SU-DHL-6 (cell line): ENCODE data around the gene EIF3B.

Source experiments
- EZH2phosphoT487 ChIP-seq: fragments of 200-600 bp; sonication (generic), shearing (Covaris generic); conservative IDR thresholded peaks from 2 replicates; pipeline ENCODE4 v1.6.1; 2018; ENCODE audit warnings: mild to moderate bottlenecking, antibody characterized with exemption, low read length, moderate library complexity, mixed read lengths
- TF ChIP-seq, protein P1 (sequence below): fragments of 200-600 bp; sonication (generic); IDR thresholded peaks from one replicate; pipeline ENCODE4 v1.5.1; 2017; ENCODE audit warnings: antibody characterized with exemption, mild to moderate bottlenecking, low read length, moderate library complexity; ENCODE audit not compliant: insufficient read depth, poor library complexity, severe bottlenecking

DNA sequence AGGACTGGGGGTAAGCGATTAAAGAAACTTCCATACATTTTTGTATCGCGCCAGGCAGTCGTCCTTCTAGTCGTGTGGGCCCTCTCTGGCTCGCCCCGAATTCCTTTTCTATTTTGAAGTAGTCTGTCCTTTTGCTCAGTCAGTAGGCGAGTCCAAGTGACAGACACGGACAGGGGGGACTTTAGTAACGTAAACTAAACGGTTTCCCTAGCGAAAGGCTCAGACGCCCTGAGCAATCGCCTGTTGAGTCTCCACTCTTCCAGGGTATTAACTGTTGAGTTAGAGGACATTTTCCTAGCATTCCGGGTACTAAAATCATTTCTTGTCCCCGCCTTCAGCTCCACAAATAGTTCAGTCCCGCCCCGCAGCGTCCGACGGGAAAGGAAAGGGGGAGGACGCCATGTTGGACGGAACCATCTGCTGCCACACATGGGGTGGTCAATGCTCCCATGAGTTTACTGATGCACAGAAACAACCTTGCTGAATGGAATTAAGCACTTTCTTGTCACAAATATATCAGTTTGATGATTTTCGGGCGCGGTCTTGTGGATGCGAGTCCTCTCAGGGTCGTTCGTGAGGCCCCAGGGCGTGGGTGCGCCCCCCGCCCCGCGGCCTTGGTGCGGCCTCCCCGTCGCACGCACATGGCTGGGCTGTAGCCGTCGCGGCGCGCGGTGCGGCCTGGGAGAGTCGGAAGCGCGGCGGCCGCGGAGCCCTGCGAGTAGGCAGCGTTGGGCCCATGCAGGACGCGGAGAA is at the start of gene EIF3B:
- TF ChIP-seq, protein P1, sequence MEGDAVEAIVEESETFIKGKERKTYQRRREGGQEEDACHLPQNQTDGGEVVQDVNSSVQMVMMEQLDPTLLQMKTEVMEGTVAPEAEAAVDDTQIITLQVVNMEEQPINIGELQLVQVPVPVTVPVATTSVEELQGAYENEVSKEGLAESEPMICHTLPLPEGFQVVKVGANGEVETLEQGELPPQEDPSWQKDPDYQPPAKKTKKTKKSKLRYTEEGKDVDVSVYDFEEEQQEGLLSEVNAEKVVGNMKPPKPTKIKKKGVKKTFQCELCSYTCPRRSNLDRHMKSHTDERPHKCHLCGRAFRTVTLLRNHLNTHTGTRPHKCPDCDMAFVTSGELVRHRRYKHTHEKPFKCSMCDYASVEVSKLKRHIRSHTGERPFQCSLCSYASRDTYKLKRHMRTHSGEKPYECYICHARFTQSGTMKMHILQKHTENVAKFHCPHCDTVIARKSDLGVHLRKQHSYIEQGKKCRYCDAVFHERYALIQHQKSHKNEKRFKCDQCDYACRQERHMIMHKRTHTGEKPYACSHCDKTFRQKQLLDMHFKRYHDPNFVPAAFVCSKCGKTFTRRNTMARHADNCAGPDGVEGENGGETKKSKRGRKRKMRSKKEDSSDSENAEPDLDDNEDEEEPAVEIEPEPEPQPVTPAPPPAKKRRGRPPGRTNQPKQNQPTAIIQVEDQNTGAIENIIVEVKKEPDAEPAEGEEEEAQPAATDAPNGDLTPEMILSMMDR, result no peak
- TF ChIP-seq EZH2phosphoT487, result no peak
